ENCODE results near the gene IFT25.

Gene IFT25

DNA sequence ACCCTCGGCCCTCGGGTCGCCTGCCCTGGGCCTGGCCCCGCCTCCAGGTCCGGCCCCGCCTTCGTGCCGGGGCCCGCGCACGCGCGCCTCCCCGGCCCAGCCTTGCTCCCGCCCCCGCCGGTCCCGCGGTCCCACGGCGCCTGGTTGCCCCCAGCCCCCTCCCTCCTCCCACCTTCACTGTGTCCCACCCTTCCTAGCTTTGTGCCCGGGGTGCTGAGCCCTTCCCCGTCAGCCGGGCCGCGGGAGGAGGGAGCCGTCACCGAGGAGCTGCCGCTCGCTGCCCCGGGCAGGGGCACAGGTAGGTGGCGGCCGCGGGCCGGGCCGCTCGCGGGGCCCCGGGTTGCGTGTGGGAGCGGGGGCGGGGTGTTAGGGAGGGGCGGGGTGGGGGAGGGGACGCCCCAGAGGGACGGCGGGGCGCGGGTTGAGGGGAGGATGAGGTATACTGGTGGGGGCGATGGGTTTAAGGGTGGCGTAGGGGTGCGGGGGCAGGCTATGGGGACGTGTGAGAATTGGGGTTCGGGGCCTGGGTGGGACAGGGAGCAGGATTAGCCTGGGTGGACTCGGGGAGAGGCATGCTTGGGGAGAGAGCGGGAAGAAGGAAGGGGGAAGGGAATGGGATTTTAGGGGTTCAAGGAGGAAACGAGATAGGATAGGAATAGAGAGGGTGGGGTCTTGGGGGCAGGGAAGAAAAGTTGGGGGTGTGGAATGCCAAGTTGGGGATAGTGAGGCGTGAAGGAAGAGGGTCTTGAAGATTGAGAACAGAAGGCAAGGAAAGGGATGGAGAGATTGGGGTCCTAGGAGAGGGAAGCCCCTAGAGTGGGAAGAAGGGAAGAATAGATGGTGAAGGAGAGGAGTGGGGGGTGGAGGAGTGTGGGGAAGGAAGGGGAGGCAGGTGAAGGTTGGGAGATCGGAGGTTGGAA lies 1.0 kb upstream of the IFT25 start, which contains the start of gene LRRC42:
TSS of gene LRRC42 (plus strand) at position 99 of the 920 bp plus-strand sequence. CDS start 5,650 bp downstream, outside the sequence.
- no peaks in the 10 kb centered on the region for H3K27me3 ChIP-seq
- H3K4me3 ChIP-seq: peak within 1 kb of the TSS; percentile 81 to 86
- DNase-seq: no peak
- H3K9me3 ChIP-seq: no peaks in the 10 kb centered on the region
- peaks cover 4 to 47% (median 27%) of the 10 kb centered on the region in 4 donors for H3K4me1 ChIP-seq
- H3K27ac ChIP-seq: peak within 1 kb of the TSS; percentile 90 to 93
- peaks cover 0 to under 1% (median 0%) of the 10 kb centered on the region in 3 donors for H3K36me3 ChIP-seq
- TF ChIP-seq, protein P1, sequence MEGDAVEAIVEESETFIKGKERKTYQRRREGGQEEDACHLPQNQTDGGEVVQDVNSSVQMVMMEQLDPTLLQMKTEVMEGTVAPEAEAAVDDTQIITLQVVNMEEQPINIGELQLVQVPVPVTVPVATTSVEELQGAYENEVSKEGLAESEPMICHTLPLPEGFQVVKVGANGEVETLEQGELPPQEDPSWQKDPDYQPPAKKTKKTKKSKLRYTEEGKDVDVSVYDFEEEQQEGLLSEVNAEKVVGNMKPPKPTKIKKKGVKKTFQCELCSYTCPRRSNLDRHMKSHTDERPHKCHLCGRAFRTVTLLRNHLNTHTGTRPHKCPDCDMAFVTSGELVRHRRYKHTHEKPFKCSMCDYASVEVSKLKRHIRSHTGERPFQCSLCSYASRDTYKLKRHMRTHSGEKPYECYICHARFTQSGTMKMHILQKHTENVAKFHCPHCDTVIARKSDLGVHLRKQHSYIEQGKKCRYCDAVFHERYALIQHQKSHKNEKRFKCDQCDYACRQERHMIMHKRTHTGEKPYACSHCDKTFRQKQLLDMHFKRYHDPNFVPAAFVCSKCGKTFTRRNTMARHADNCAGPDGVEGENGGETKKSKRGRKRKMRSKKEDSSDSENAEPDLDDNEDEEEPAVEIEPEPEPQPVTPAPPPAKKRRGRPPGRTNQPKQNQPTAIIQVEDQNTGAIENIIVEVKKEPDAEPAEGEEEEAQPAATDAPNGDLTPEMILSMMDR (IDR thresholded peaks at IDR 0.05): peak in 1 of 2 experiments; percentile 25
- intact Hi-C loops (cut with DNase I; ENCODE audit: low total_unique reads): loop anchor here (1.0 to 2.0 kb wide), 2 partner anchors 58 to 106 kb away; partner anchors contain the start of gene YIPF1

DNA sequence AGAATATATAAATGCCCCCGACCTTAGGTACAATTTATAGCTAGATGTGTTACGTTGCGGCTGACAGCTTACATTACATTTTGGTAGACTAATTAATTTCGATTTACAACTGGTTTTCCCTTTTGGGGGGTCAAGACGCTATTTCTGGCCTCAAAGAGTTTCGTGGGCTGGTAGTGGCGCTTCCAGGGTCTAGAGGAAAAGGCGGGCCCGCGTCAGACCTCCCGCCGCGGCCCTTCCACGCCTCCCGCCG lies 391 bp downstream of the IFT25 start:
- Histone ChIP-seq H3K4me1 (peaks cover 4 to 42% (median 27%) of the 10 kb centered on the region in 4 donors), H3K4me3 (peak overlapping the region; percentile 81 to 86), H3K27ac (peak overlapping the region; percentile 90 to 93), H3K36me3 (no peaks in the 10 kb centered on the region), H3K9me3 (no peaks in the 10 kb centered on the region), H3K27me3 (no peaks in the 10 kb centered on the region)
- TF ChIP-seq, protein P1 (IDR thresholded peaks at IDR 0.05): no peak
- intact Hi-C loops (cut with DNase I; ENCODE audit: low total_unique reads): loop anchor here (2.0 kb wide), 1 partner anchor 48 kb away; no protein-coding TSS in a partner anchor
- DNase-seq: no peak

DNA sequence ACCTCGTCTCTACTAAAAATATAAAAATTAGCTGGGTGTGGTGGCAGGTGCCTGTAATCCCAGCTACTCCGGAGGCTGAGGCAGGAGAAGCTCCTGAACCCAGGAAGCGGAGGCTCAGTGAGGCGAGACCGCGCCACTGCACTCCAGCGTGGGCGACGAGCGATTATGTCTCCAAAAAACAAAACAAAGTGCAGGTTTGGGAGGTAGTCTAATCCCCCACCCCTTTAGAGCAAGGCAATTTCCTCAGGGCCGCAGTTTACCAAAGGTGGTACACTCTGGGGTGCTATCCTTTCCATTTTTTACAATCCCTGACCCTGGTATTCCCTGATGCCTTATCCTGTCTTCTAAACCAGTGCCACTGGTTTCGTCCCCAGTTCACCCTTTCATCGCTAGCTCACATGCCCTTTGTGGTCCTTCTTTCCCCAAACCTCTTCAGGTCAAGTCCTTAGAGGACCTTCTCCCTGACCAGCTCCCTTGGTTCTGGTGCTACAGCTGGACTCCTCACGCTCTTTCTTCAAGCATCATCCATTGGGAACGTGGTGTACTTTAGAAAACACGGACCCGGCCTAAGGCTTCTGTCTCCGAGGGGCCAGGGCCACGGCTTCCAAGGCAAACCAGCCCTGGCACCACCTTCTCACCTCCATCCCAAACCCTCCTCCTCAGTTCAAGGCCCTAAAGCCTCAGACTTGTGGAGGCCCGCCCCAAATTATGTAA lies 873 bp downstream of the IFT25 start:
- DNase-seq: no peak

DNA sequence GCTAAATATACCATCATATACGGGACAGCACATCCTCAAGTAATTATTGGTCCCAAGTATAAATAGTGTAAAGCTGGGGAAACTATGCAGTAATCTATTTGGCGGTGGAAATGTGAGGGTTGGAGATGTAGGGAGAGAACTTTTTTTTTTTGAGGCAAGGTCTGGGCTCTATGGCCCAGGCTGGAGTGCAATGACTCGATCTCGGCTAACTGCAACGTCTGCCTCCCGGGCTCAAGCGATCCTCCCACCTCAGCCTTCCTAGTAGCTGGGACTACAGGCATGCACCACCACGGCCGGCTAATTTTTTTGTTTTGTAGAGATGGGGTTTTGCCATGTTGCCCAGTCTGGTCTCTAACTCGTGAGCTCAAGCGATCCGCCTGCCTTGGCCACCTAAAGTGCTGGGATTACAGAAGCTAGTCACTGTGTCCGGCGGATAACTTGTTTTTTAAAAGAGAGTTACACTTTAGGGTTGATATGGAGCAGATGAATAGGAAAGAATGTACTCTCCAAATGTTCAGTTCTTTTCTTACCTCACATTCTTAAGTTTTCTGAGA lies 1.9 kb downstream of the IFT25 start:
- no peak overlapping the region for H3K4me3 ChIP-seq
- intact Hi-C loops (cut with DNase I; ENCODE audit: low total_unique reads): loop anchor here (2.0 kb wide), 1 partner anchor 47 kb away; no protein-coding TSS in a partner anchor

More for the DNA sequence above, 873 bp downstream of the IFT25 start:
- intact Hi-C loops (cut with DNase I; ENCODE audit: low total_unique reads): loop anchor here (2.0 kb wide), 1 partner anchor 48 kb away; no protein-coding TSS in a partner anchor
- Histone ChIP-seq H3K27ac (peak overlapping the region; percentile 90 to 93), H3K4me1 (peaks cover 4 to 42% (median 27%) of the 10 kb centered on the region in 4 donors), H3K36me3 (no peaks in the 10 kb centered on the region), H3K9me3 (no peaks in the 10 kb centered on the region), H3K27me3 (no peaks in the 10 kb centered on the region), H3K4me3 (peak overlapping the region; percentile 81 to 86)
- TF ChIP-seq, protein P1 (IDR thresholded peaks at IDR 0.05): no peak

DNA sequence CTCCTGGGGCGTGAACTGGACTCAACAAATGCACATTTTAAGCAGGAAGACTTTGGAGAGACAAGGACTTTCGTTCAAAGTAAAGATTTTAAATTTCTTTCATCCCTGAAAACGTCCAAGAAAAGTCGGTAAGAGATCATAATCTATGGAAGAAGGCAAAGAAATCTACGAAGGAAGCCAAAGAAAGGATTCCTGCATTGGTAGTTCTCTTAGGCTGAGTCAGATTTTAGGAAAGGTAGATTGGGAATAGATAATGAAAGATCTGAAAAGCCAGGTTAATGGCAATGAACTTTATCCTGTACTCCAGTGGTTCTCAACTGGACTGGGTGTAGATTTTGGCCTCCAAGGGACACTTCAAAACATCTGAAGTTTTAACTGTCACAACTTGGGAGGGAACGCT lies 2.4 kb downstream of the IFT25 start:
- H3K9me3 ChIP-seq: no peaks in the 10 kb centered on the region
- H3K27me3 ChIP-seq: no peaks in the 10 kb centered on the region
- TF ChIP-seq, protein P1 (IDR thresholded peaks at IDR 0.05): no peak
- no peaks in the 10 kb centered on the region for H3K36me3 ChIP-seq
- intact Hi-C loops (cut with DNase I; ENCODE audit: low total_unique reads): no loop called here
- peaks cover 4 to 40% (median 25%) of the 10 kb centered on the region in 4 donors for H3K4me1 ChIP-seq
- no peak overlapping the region for H3K27ac ChIP-seq
- no peak for DNase-seq
- H3K4me3 ChIP-seq: no peak overlapping the region

More for the DNA sequence above, 1.9 kb downstream of the IFT25 start:
- no peak overlapping the region for H3K27ac ChIP-seq
- no peaks in the 10 kb centered on the region for H3K36me3 ChIP-seq
- H3K9me3 ChIP-seq: no peaks in the 10 kb centered on the region
- H3K4me1 ChIP-seq: peaks cover 4 to 40% (median 27%) of the 10 kb centered on the region in 4 donors
- no peak for DNase-seq
- TF ChIP-seq, protein P1 (IDR thresholded peaks at IDR 0.05): no peak
- H3K27me3 ChIP-seq: no peaks in the 10 kb centered on the region

Measured in tibial artery (tissue), 4 donors.